ENCODE measurements around the gene ZBTB45. TPM values are rescaled to one million over a fixed set of nuclear protein-coding genes. Genes with fewer than 3 reads are reported as not detected.
"Not testable (repeated sequence)": the region's sequence is repeated elsewhere in the genome, so short reads cannot be mapped to it uniquely, and the experiment has no call there.

ZBTB45 gene
- total RNA-seq, 1 experiment from 2014 or later = 19.7 TPM

DNA sequence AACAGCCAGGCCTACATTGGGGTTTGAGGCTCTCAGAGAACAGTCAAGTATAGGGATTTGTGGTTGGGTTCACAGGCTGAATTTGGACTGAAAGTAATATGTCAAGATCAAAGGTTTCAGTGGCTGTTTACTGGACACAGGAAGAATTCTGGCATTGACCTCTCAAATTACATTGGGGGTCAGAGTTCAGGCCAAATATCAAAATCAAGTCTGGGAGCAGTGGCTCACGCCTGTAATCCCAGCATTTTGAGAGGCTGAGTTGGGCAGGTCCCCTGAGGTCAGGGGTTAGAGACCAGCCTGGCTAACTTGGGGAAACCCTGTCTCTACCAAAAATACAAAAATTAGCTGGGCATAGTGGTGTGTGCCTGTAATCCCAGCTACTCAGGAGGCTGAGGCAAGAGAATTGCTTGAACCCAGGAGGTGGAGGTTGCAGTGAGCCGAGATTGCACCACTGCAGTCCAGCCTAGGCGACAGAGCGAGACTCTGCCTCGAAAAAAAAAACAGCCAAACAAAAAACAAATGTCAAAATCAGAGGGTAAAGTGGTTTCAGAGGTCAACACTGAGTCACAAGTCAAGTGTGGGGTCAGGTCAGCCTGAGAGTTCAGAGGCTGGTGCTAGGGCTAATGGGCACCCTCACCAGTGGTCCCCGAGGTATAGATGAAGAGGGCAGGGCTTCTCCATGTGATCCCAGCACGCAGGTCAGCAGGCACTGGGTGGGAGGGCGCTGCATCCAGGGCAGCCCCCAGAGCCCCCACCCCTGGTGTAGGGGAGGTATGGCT, 9.3 kb downstream of the ZBTB45 start:
- Mint-ChIP-seq H3K36me3 (peaks cover 10% of the 10 kb centered on the region), H3K27ac (no peak overlapping the region), H3K4me1 (peaks cover 8% of the 10 kb centered on the region), H3K9me3 (peaks cover 14% of the 10 kb centered on the region), H3K4me3 (no peak overlapping the region), H3K27me3 (ENCODE audit: low read depth) (peaks cover 22% of the 10 kb centered on the region)
- DNase-seq (ENCODE audit: low spot score) (no peak), ATAC-seq (no peak)
- CTCF ChIA-PET = no interaction called here
- no peak for TF ChIP-seq GABPB1 (CRISPR knock-in tag; IDR thresholded peaks at IDR 0.05)
- TF ChIP-seq ZNF671 (CRISPR knock-in tag; IDR thresholded peaks at IDR 0.05) = no peak
- POLR2A ChIA-PET = no interaction called here

DNA sequence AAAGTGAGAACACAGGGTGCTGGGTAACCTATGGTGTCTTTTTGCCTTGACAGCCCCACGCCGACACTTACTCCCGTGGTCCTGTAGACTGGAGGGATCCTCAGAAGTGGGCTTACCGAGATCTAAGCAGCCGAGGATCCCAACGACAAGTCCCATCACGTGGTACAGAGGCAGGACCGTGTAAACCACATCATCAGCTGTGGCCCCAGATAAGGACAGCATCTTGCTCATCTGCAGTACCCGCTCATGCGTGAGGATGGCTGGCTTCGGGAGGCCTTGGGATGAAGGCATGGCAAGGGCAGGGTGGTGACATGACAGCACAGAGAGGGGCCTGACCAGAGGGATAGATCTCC, 9.9 kb downstream of the ZBTB45 start:
- POLR2A ChIA-PET = no interaction called here
- no peak overlapping the region for H3K27ac Mint-ChIP-seq
- TF ChIP-seq JAZF1 (CRISPR knock-in tag; IDR thresholded peaks at IDR 0.05) (no peak), TCF7 (CRISPR knock-in tag; IDR thresholded peaks at IDR 0.05; ENCODE audit: low read depth) (no peak)
- TF ChIP-seq, protein P1, sequence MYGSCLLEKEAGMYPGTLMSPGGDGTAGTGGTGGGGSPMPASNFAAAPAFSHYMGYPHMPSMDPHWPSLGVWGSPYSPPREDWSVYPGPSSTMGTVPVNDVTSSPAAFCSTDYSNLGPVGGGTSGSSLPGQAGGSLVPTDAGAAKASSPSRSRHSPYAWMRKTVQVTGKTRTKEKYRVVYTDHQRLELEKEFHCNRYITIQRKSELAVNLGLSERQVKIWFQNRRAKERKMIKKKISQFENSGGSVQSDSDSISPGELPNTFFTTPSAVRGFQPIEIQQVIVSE (CRISPR knock-in tag; IDR thresholded peaks at IDR 0.05; ENCODE audit: borderline replicate concordance) = no peak
- TF ChIP-seq, protein P2, sequence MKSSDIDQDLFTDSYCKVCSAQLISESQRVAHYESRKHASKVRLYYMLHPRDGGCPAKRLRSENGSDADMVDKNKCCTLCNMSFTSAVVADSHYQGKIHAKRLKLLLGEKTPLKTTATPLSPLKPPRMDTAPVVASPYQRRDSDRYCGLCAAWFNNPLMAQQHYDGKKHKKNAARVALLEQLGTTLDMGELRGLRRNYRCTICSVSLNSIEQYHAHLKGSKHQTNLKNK (CRISPR knock-in tag; IDR thresholded peaks at IDR 0.05) = no peak
- H3K36me3 Mint-ChIP-seq = peaks cover 10% of the 10 kb centered on the region
- H3K4me3 Mint-ChIP-seq = no peak overlapping the region
- H3K4me1 Mint-ChIP-seq = peaks cover 4% of the 10 kb centered on the region
- H3K27me3 Mint-ChIP-seq (ENCODE audit: low read depth) = peaks cover 22% of the 10 kb centered on the region
- peaks cover 14% of the 10 kb centered on the region for H3K9me3 Mint-ChIP-seq
- CTCF ChIA-PET = no interaction called here
- no peak for DNase-seq (ENCODE audit: low spot score)
- no peak for ATAC-seq

DNA sequence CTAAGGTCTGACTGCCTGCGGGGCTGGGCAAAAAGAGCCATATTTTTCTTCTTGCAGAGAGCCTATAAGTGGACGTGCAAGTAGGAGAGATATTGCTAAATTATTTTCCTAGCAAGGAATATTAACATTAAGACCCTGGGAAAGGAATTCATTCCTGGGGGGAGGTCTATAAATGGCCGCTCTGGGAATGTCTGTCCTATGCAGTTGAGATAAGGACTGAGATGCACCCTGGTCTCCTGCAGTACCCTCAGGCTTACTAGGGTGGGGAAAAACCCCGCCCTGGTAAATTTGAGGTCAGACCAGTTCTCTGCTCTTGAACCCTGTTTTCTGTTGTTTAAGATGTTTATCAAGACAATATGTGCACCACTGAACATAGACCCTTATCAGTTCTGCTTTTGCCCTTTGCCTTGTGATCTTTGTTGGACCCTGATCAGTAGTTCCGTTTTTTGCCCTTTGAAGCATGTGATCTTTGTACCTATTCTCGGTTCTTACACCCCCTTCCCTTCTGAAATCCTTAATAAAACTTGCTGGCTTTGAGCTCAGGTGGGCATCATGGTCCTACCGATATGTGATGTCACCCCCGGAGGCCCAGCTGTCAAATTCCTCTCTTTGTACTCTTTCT, 11.9 kb downstream of the ZBTB45 start:
- POLR2A ChIA-PET; ATAC-seq; DNase-seq (ENCODE audit: low spot score); H3K27ac Mint-ChIP-seq; H3K4me1 Mint-ChIP-seq; H3K4me3 Mint-ChIP-seq: not testable (repeated sequence)
- Mint-ChIP-seq H3K27me3 (ENCODE audit: low read depth) (peaks cover 28% of the 10 kb centered on the region), H3K9me3 (peaks cover 14% of the 10 kb centered on the region), H3K36me3 (peaks cover 10% of the 10 kb centered on the region)
- CTCF ChIA-PET = interaction anchor here (0.9 kb wide), 1 partner anchor 12 kb away, joined by 4 read pairs; the partner anchor contains the start of gene ZBTB45

DNA sequence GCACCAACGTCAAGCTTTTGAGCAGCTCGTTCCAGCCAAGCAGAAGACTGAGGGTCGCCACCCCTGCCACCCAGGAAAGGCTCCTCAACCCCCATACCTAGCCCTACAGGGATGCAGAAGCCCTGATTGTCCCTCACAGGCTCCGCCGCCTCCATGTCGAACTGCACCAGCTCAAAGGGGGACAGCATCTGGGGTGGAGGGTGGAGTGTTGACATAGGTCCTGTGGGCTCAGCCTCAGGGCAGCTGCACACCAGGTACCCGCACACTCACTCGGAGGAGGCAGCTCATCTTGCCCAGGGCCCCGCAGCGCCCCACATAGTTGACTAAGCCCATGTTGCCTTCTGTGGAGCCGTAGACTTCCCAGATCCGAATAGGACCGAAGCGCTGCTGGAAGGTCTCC, 19.4 kb downstream of the ZBTB45 start:
- ATAC-seq (no peak), DNase-seq (ENCODE audit: low spot score) (no peak)
- Mint-ChIP-seq H3K36me3 (no peaks in the 10 kb centered on the region), H3K4me1 (peaks cover 17% of the 10 kb centered on the region), H3K27ac (no peak overlapping the region), H3K9me3 (no peaks in the 10 kb centered on the region; the same call in 1 of the 2 replicates), H3K27me3 (ENCODE audit: low read depth) (peaks cover 11% of the 10 kb centered on the region), H3K4me3 (peak overlapping the region; percentile 81)
- ChIA-PET POLR2A (interaction anchor here (1.6 kb wide), 1 partner anchor 44 kb away, joined by 5 read pairs; the partner anchor contains the start of gene TRIM28), CTCF (interaction anchor here (2.4 to 4.2 kb wide), 2 partner anchors 13 to 19 kb away, joined by 16 to 30 read pairs; partner anchors contain the start of gene ZBTB45)
- no peak for TF ChIP-seq ZNF317 (CRISPR knock-in tag; IDR thresholded peaks at IDR 0.05; ENCODE audit: borderline replicate concordance, low read depth)
- TF ChIP-seq ELF4 (CRISPR knock-in tag; IDR thresholded peaks at IDR 0.05; ENCODE audit: low read depth) = no peak
- no peak for TF ChIP-seq PRRX2 (CRISPR knock-in tag; IDR thresholded peaks at IDR 0.05)
- TF ChIP-seq, protein P3, sequence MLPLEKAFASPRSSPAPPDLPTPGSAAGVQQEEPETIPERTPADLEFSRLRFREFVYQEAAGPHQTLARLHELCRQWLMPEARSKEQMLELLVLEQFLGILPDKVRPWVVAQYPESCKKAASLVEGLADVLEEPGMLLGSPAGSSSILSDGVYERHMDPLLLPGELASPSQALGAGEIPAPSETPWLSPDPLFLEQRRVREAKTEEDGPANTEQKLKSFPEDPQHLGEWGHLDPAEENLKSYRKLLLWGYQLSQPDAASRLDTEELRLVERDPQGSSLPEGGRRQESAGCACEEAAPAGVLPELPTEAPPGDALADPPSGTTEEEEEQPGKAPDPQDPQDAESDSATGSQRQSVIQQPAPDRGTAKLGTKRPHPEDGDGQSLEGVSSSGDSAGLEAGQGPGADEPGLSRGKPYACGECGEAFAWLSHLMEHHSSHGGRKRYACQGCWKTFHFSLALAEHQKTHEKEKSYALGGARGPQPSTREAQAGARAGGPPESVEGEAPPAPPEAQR (CRISPR knock-in tag; IDR thresholded peaks at IDR 0.05) = no peak
- TF ChIP-seq, protein P4, sequence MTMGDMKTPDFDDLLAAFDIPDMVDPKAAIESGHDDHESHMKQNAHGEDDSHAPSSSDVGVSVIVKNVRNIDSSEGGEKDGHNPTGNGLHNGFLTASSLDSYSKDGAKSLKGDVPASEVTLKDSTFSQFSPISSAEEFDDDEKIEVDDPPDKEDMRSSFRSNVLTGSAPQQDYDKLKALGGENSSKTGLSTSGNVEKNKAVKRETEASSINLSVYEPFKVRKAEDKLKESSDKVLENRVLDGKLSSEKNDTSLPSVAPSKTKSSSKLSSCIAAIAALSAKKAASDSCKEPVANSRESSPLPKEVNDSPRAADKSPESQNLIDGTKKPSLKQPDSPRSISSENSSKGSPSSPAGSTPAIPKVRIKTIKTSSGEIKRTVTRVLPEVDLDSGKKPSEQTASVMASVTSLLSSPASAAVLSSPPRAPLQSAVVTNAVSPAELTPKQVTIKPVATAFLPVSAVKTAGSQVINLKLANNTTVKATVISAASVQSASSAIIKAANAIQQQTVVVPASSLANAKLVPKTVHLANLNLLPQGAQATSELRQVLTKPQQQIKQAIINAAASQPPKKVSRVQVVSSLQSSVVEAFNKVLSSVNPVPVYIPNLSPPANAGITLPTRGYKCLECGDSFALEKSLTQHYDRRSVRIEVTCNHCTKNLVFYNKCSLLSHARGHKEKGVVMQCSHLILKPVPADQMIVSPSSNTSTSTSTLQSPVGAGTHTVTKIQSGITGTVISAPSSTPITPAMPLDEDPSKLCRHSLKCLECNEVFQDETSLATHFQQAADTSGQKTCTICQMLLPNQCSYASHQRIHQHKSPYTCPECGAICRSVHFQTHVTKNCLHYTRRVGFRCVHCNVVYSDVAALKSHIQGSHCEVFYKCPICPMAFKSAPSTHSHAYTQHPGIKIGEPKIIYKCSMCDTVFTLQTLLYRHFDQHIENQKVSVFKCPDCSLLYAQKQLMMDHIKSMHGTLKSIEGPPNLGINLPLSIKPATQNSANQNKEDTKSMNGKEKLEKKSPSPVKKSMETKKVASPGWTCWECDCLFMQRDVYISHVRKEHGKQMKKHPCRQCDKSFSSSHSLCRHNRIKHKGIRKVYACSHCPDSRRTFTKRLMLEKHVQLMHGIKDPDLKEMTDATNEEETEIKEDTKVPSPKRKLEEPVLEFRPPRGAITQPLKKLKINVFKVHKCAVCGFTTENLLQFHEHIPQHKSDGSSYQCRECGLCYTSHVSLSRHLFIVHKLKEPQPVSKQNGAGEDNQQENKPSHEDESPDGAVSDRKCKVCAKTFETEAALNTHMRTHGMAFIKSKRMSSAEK (CRISPR knock-in tag; IDR thresholded peaks at IDR 0.05; ENCODE audit: borderline replicate concordance) = no peak
- TF ChIP-seq, protein P5, sequence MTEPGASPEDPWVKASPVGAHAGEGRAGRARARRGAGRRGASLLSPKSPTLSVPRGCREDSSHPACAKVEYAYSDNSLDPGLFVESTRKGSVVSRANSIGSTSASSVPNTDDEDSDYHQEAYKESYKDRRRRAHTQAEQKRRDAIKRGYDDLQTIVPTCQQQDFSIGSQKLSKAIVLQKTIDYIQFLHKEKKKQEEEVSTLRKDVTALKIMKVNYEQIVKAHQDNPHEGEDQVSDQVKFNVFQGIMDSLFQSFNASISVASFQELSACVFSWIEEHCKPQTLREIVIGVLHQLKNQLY (CRISPR knock-in tag; IDR thresholded peaks at IDR 0.05) = no peak
- TF ChIP-seq ETV6 (CRISPR knock-in tag; IDR thresholded peaks at IDR 0.05) = no peak
- no peak for TF ChIP-seq SMAD4 (CRISPR knock-in tag; IDR thresholded peaks at IDR 0.05)
- no peak for TF ChIP-seq ZNF232 (CRISPR knock-in tag; IDR thresholded peaks at IDR 0.05)
- TF ChIP-seq, protein P6, sequence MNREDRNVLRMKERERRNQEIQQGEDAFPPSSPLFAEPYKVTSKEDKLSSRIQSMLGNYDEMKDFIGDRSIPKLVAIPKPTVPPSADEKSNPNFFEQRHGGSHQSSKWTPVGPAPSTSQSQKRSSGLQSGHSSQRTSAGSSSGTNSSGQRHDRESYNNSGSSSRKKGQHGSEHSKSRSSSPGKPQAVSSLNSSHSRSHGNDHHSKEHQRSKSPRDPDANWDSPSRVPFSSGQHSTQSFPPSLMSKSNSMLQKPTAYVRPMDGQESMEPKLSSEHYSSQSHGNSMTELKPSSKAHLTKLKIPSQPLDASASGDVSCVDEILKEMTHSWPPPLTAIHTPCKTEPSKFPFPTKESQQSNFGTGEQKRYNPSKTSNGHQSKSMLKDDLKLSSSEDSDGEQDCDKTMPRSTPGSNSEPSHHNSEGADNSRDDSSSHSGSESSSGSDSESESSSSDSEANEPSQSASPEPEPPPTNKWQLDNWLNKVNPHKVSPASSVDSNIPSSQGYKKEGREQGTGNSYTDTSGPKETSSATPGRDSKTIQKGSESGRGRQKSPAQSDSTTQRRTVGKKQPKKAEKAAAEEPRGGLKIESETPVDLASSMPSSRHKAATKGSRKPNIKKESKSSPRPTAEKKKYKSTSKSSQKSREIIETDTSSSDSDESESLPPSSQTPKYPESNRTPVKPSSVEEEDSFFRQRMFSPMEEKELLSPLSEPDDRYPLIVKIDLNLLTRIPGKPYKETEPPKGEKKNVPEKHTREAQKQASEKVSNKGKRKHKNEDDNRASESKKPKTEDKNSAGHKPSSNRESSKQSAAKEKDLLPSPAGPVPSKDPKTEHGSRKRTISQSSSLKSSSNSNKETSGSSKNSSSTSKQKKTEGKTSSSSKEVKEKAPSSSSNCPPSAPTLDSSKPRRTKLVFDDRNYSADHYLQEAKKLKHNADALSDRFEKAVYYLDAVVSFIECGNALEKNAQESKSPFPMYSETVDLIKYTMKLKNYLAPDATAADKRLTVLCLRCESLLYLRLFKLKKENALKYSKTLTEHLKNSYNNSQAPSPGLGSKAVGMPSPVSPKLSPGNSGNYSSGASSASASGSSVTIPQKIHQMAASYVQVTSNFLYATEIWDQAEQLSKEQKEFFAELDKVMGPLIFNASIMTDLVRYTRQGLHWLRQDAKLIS (CRISPR knock-in tag; IDR thresholded peaks at IDR 0.05; ENCODE audit: borderline replicate concordance) = no peak

Measured in WTC11 (cell line).